GM18517 (cell line): ENCODE data around the gene CHPF.
A peak's percentile ranks its signal among the peaks of the same experiment; 100 is the strongest.

Experiments
- ATAC-seq: cut with Tn5 transposase; IDR thresholded peaks from one replicate; pipeline ENCODE4 v1.9.1; 2021; ENCODE audit warnings: mild to moderate bottlenecking, moderate library complexity; ENCODE audit not compliant: unreplicated experiment

Gene CHPF, protein sequence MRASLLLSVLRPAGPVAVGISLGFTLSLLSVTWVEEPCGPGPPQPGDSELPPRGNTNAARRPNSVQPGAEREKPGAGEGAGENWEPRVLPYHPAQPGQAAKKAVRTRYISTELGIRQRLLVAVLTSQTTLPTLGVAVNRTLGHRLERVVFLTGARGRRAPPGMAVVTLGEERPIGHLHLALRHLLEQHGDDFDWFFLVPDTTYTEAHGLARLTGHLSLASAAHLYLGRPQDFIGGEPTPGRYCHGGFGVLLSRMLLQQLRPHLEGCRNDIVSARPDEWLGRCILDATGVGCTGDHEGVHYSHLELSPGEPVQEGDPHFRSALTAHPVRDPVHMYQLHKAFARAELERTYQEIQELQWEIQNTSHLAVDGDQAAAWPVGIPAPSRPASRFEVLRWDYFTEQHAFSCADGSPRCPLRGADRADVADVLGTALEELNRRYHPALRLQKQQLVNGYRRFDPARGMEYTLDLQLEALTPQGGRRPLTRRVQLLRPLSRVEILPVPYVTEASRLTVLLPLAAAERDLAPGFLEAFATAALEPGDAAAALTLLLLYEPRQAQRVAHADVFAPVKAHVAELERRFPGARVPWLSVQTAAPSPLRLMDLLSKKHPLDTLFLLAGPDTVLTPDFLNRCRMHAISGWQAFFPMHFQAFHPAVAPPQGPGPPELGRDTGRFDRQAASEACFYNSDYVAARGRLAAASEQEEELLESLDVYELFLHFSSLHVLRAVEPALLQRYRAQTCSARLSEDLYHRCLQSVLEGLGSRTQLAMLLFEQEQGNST

DNA sequence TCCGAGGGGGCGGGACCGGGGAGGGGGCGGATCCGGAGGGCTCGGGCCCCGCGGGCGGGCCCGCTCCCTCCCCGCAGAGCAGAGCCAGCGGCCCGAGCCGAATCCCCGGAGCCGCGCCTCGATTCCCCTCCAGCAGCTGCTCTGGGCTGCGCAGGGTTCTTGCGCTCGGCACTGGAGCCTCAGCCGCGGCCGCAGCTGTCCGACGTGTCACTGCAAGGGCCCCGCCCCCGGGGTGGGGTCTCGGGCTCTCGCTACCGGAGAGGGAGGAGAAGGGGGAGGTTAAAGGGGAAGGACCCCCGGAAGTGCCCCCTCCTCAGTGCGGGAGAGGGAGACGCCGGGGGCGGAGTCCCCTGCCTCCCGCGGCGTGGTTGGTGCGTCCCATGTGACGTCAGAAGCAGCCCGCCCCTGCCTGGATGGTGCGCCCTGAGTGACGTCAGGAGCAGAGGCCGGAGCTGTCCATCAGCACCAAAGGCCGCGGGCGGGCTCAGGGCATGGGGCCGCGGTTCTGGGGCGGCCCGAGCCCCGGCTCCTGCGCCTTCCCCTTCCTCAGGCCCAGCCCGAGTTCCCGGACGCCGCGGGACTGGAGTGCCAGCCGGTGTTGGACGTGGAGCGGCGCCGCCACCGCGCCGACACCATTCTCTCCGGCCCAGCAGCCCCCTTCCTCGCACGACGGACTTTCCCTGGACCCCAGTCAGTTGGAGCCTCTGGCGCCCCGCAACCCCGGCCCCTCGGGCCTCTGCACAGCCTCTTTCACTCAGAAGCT is at the start of gene CHPF, which contains the start of gene TMEM198:
Gene CHPF (minus strand): TSS at position 214 of the 763 bp plus-strand sequence. CDS start 271 bp downstream, outside the sequence.
Gene TMEM198 (plus strand): TSS at position 433 of the 763 bp plus-strand sequence. CDS start 700 bp downstream, outside the sequence.
- ATAC-seq = peak; percentile 68

- ATAC-seq = no peak
These were observed 49.5 kb upstream of the CHPF start for GRCh38 chr2:219593154-219593553.

GRCh38 chr2:219592736-219593135 is 49.1 kb upstream of the CHPF start:
- ATAC-seq = no peak

GRCh38 chr2:219591091-219591490 is 47.5 kb upstream of the CHPF start:
- no peak for ATAC-seq

GRCh38 chr2:219581346-219581745 is 37.7 kb upstream of the CHPF start:
- no peak for ATAC-seq

DNA sequence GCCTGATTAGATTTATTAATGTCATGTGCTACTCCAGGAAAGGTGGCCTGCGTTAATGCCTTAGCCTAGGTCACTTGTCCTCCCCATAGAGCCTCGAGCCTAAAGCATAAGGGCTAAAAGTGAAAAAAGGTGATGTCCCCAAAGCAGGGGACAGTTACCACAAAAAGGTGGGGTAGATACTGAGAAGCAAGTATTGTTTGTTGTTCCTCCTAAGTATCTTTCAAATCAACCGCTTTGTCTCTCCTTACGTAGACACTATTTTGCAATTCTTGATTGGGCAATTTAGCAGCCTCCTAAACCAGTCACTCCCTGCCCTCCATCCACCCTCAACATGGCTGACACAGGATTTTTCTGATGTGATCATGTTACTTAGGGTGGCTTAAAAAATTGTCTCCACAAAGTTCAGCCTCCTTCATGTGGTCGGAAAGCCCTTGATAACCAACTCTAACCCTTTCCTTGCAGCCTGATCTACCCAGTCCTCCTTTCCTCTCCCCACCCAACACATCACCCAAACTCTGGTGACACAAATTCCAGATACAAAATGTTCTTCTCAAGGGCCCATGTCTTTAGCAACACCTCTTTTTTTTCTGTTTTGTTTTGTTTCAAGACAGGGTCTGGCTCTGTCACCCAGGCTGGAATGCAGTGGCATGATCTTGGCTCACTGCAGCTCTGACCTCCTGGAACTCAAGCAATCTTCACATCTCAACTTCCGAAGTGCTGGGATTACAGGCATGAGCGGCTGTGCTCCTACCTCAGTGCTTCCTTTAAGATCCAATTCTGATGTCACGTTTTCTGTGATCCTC is 35.4 kb upstream of the CHPF start:
- no peak for ATAC-seq

DNA sequence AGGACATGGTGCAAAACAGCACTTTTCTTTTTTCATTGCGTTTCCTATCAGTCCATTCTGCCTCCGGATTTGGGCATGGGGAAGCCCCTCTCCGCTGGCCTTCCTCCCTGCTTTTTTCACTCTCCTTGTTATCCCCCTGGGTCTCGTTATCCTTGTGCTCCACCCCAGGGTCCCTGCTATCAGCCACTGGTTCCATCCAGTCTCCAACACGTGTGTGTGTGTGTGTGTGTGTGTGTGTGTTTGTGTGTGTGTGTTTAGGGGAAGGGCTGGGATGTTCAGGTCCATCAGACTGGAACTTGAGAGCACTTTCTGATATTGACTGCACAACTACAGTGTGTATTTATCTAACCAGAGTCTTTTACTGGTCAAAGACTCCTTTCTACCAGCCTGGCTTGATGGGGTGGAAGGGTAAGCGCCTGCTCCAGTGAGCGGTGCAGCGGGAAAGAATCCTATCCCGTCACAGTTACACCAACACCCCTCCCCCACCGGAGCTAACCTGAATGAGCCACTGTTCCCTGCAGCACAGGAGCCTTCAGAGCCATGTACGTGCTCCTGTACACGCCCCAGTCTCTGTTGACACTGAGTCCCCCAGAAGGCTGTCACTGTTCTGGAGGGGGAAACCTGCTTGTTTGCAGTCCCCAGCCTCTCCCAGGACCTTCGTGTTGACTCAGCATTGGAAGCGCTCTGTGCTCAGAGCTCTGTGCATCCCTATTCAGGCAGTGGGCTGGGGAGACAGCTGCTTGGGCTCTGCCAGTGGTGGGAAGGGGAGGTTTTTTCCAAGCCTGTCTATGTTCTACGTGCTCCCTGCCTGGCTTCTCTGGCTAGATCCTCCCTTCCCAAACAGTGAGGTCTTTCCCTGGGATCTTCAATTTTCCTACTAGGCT is 33.1 kb upstream of the CHPF start:
- ATAC-seq = no peak

GRCh38 chr2:219575566-219576504 is 32.2 kb upstream of the CHPF start:
- ATAC-seq = no peak

DNA sequence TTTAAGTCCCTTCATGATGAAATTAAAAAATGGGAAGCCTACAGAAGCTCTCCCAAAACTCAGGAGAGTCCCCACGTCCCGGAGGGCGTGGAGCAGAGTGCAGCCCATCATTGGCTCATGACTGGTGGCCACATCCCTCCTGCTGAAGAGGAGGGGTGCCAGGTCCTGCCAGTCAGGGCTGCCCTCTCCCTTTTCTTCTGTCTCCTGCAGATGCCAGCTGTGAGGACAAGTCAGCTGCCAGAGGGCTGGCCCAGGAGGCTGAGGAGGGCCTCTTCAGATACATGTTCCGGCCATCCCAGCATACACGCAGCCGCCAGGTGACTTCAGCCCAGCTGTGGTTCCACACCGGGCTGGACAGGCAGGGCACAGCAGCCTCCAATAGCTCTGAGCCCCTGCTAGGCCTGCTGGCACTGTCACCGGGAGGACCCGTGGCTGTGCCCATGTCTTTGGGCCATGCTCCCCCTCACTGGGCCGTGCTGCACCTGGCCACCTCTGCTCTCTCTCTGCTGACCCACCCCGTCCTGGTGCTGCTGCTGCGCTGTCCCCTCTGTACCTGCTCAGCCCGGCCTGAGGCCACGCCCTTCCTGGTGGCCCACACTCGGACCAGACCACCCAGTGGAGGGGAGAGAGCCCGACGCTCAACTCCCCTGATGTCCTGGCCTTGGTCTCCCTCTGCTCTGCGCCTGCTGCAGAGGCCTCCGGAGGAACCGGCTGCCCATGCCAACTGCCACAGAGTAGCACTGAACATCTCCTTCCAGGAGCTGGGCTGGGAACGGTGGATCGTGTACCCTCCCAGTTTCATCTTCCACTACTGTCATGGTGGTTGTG is 31.1 kb upstream of the CHPF start:
- ATAC-seq = no peak

GRCh38 chr2:219573166-219573565 is 29.6 kb upstream of the CHPF start:
- no peak for ATAC-seq

- ATAC-seq = no peak
These were observed 28.8 kb upstream of the CHPF start, which contains the start of gene INHA for GRCh38 chr2:219572237-219573001. INHA (plus strand) TSS chr2:219572310; CDS start chr2:219572375, 65 bp downstream.

- ATAC-seq = no peak
These were observed 28.0 kb upstream of the CHPF start, which contains the start of gene OBSL1 for GRCh38 chr2:219571311-219572236. OBSL1 (minus strand) TSS chr2:219571539; CDS start chr2:219571232, 307 bp downstream.

- ATAC-seq = no peak
These were observed 27.3 kb upstream of the CHPF start for GRCh38 chr2:219570924-219571310.

DNA sequence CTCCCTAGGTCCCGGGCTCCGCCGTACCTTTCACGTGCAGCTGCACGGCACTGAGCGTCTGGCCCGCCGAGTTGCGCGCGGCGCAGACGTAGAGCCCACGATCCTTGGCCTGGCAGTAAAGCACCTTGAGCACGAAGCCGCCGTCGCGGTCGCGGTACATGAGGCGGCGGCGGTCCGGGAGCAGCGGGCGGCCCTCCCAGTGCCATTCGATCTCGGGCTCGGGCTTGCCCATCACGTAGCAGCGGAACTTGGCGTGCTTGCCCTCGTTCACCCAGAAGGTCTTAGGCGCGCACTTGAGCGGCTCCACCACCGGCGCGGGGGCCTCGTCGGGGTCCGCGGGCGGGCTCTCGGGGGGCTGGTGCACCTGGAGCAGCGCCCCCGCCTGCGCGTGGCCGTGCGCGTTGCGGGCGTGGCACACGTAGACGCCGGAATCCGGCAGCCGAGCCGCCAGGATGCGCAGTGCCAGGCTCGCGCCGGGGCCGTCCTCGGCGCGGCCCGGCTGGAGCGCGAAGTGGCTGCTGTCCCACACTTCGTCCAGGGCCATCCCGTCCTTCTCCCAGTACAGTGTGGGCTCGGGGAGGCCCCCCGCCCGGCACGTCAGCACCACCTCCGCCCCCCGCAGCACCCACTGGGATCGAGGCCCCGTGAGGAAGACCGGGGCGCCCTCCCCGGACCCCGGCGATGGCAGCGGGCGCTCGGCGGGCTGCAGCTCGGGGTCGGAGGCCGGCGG is 26.8 kb upstream of the CHPF start:
- ATAC-seq = no peak

DNA sequence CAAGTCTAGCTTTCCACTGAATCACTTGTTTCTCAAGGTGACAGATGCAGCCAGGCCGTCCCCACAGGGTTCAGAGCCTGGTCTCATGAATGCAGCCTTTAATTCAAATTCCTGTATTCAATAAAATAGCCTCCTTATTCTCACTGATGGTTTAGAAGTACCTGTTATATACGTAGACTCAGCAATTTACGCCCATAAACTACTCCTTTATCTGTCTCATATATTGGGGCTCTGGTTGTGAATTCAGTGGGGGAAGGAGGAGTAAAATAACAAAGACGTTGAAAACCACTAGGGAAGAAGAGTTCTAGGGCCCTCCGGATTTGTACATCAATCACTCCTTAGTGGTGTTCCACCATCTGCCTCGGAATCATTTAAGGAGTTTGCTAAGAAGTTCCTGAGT is 26.0 kb upstream of the CHPF start:
- no peak for ATAC-seq
